ENCODE measurements around the gene CEND1. TPM values are rescaled to one million over a fixed set of nuclear protein-coding genes. Genes with fewer than 3 reads are reported as not detected.

The CEND1 gene
- total RNA-seq, 1 experiment from 2014 or later, result 0.81 TPM

- H3K27ac ChIP-seq (ENCODE audit: insufficient read length, low read depth, low read length), result no peak overlapping the region
- no peak overlapping the region for H3K9ac ChIP-seq (ENCODE audit: extremely low read depth, insufficient read length, low read length)
Observed at GRCh38 chr11:831118-831864, 41.4 kb upstream of the CEND1 start.

More at GRCh38 chr11:831118-831864, 41.4 kb upstream of the CEND1 start:
- H4K5ac ChIP-seq (ENCODE audit: insufficient read length, low read depth, low read length), result no peak overlapping the region
- no peak overlapping the region for H3K18ac ChIP-seq (ENCODE audit: insufficient read length, low read depth, low read length)
- no peak overlapping the region for H2BK12ac ChIP-seq (ENCODE audit: insufficient read length, low read depth, low read length)
- H3K4me2 ChIP-seq (ENCODE audit: insufficient read depth, insufficient read length, low read length), result peak overlapping the region; percentile 56
- DNase-seq, result no peak
- H3K23ac ChIP-seq (ENCODE audit: insufficient read length, low read depth, low read length), result no peak overlapping the region
- peaks cover 32% of the 10 kb centered on the region for H3K23me2 ChIP-seq (ENCODE audit: insufficient read length, low read depth, low read length, poor library complexity, severe bottlenecking)
- H3K27ac Mint-ChIP-seq, result no peak overlapping the region
- no peak overlapping the region for H3K4ac ChIP-seq (ENCODE audit: low read depth, low read length)
- H3K36me3 Mint-ChIP-seq (ENCODE audit: insufficient read depth in 1 of 3, low read depth in 3 of 3), result peaks cover 3 to 6% (median 4%) of the 10 kb centered on the region in 3 experiments; a peak in 4 of 7 replicates
- H3K56ac ChIP-seq (ENCODE audit: insufficient read length, low read depth, low read length), result no peak overlapping the region
- no peak overlapping the region for H3T11ph ChIP-seq (ENCODE audit: low read length)
- no peak overlapping the region for H2BK5ac ChIP-seq (ENCODE audit: insufficient read length, low read length)
- no peaks in the 10 kb centered on the region; the same call in 1 of the 2 replicates for H3K4me1 ChIP-seq (ENCODE audit: insufficient read depth, low read length)
- peaks cover 9% of the 10 kb centered on the region; the same call in 1 of the 2 replicates for H3K27me3 ChIP-seq (ENCODE audit: insufficient read depth, low read length)
- no peak overlapping the region for H4K8ac ChIP-seq (replicated peaks; ENCODE audit: insufficient read length, low read depth, low read length)
- no peaks in the 10 kb centered on the region for H3K79me2 ChIP-seq (ENCODE audit: insufficient read depth, low read length)
- H3K4me1 Mint-ChIP-seq, result peaks cover 36 to 46% of the 10 kb centered on the region in 2 experiments
- H3K9me3 Mint-ChIP-seq, result no peaks in the 10 kb centered on the region
- H2BK15ac ChIP-seq (ENCODE audit: low read depth, low read length), result no peak overlapping the region
- no peak overlapping the region for H2BK20ac ChIP-seq (ENCODE audit: low read depth, low read length, poor library complexity, severe bottlenecking)
- H2BK120ac ChIP-seq (ENCODE audit: low read depth, low read length, poor library complexity, severe bottlenecking), result no peak overlapping the region
- H3K4me3 Mint-ChIP-seq, result peak overlapping the region; percentile 44 to 76
- H4K91ac ChIP-seq (ENCODE audit: insufficient read length, low read depth, low read length), result no peak overlapping the region
- H3K27me3 Mint-ChIP-seq (ENCODE audit: low read depth), result peaks cover 34% of the 10 kb centered on the region
- H3K9me3 ChIP-seq (ENCODE audit: control insufficient read depth, low read depth, low read length), result no peaks in the 10 kb centered on the region
- no peak overlapping the region for H2AK5ac ChIP-seq (ENCODE audit: insufficient read length, low read length)
- H3K79me1 ChIP-seq (ENCODE audit: insufficient read depth, low read depth, low read length, poor library complexity, severe bottlenecking), result no peaks in the 10 kb centered on the region
- TF ChIP-seq CTCF (conservative IDR thresholded peaks at IDR 0.05), result no peak
- H4K20me1 ChIP-seq (ENCODE audit: control insufficient read depth, insufficient read depth, insufficient read length), result no peaks in the 10 kb centered on the region
- no CpG with 5 or more reads among the region's 31 CpGs for WGBS (ENCODE audit: extremely low coverage, insufficient read length, low lambda C conversion rate)
- no peak overlapping the region for H3K14ac ChIP-seq (ENCODE audit: insufficient read depth, low read length)
- H2AFZ ChIP-seq (ENCODE audit: low read length), result no peak overlapping the region

Measured in H9 (cell line).